HepG2 (cell line): ENCODE data around the gene MOCS1. TPM values are rescaled to one million over a fixed set of nuclear protein-coding genes. Genes with fewer than 3 reads are reported as not detected.

ENCODE experiments used
- ATAC-seq: fragments of 200-7000 bp; cut with Tn5 transposase; 3 replicates; pipeline ENCODE4 v1.9.1; 2020; ENCODE audit warnings: mild to moderate bottlenecking, moderate library complexity
- BruUV-seq: library from RNA; stranded (reverse); fragments of 400-500 nt; replicated peaks from 2 replicates; lab custom pipeline; 2021; lab: Mats Ljungman, UMichigan
- CTCF ChIA-PET: fragments of 300-600 bp; formaldehyde crosslinking; extraction: SDS; loops from one replicate; lab custom pipeline; 2021; ENCODE audit warnings: low total read pairs, inconsistent platforms, low intra/inter-chr PET ratio; lab: Yijun Ruan, JAX
- POLR2A ChIA-PET: fragments of 350-600 bp; sonication (Branson Sonifier 250); formaldehyde crosslinking; loops from one replicate; lab custom pipeline; 2020; ENCODE audit warnings: antibody characterized with exemption, inconsistent platforms; lab: Yijun Ruan, JAX
- DNase-seq: peaks from one replicate; pipeline ENCODE4 v3.0.0-alpha.2; 2015; ENCODE audit warnings: low spot score
- FAIRE-seq: peaks from 3 replicates; lab custom pipeline; 2011; peaks lifted over from hg19 to GRCh38; lab: Jason Lieb, UNC
- H2AFZ ChIP-seq: one replicate; pipeline ENCODE4 v1.6.1; 2011; ENCODE audit warnings: low read length, inconsistent platforms
- H3K27ac ChIP-seq: fragments of 300-600 bp; 3 replicates; pipeline ENCODE4 v1.8.0; 2011; ENCODE audit warnings: mixed run types, mild to moderate bottlenecking, mixed read lengths, low read length, inconsistent platforms; ENCODE audit not compliant: insufficient read depth; ENCODE audit errors: extremely low read length
- H3K27me3 ChIP-seq, 2 experiments: fragments of 200-600 bp in 1 of 2; 2 replicates in 1 of 2; 3 replicates in 1 of 2; pipeline versions ENCODE4 v1.6.0 to v1.8.0; 2011; ENCODE audit warnings: low read length in 2 of 2, mild to moderate bottlenecking in 2 of 2, moderate library complexity in 2 of 2, inconsistent platforms in 1 of 2; ENCODE audit not compliant: insufficient read depth in 2 of 2, control insufficient read depth in 1 of 2
- H3K36me3 ChIP-seq, 2 experiments: fragments of 200-600 bp in 1 of 2; replicated peaks in 1 of 2; 2 replicates in 1 of 2; 3 replicates in 1 of 2; pipeline versions ENCODE4 v1.5.1 to v1.8.0; 2011; ENCODE audit warnings: low read length in 2 of 2, inconsistent platforms in 1 of 2; ENCODE audit not compliant: insufficient read depth in 2 of 2, control insufficient read depth in 1 of 2
- H3K4me1 ChIP-seq: 2 replicates; pipeline ENCODE4 v1.5.1; 2012; ENCODE audit warnings: low read length, inconsistent platforms; ENCODE audit not compliant: insufficient read depth
- H3K4me2 ChIP-seq: 2 replicates; pipeline ENCODE4 v1.6.0; 2011; ENCODE audit warnings: low read depth, low read length, inconsistent platforms
- H3K4me3 ChIP-seq, 3 experiments: fragments of 200-600 bp in 1 of 3; sonication (generic), shearing (Covaris generic) in 1 of 3; replicated peaks in 1 of 3; 2 replicates each; pipeline ENCODE4 v1.5.1; 2011 to 2016; ENCODE audit warnings: low read length in 3 of 3, inconsistent platforms in 2 of 3, low read depth in 2 of 3, mild to moderate bottlenecking in 2 of 3, control low read depth in 1 of 3, mixed read lengths in 1 of 3; ENCODE audit not compliant: insufficient read depth in 1 of 3
- H3K79me2 ChIP-seq: one replicate; pipeline ENCODE4 v1.6.1; 2011; ENCODE audit warnings: low read length, inconsistent platforms; ENCODE audit not compliant: insufficient read depth
- H3K9ac ChIP-seq: 2 replicates; pipeline ENCODE4 v1.6.0; 2011; ENCODE audit warnings: mild to moderate bottlenecking, low read depth, low read length, inconsistent platforms; ENCODE audit not compliant: insufficient read depth
- H3K9me3 ChIP-seq: 2 replicates; pipeline ENCODE4 v1.5.1; 2012; ENCODE audit warnings: mild to moderate bottlenecking, low read length
- H4K20me1 ChIP-seq: 2 replicates; pipeline ENCODE4 v1.6.0; 2011; ENCODE audit warnings: inconsistent platforms, mild to moderate bottlenecking, low read length, moderate library complexity; ENCODE audit not compliant: insufficient read depth
- CREB1 ChIP-seq, 2 experiments: fragments of 450-650 bp in 1 of 2; IDR thresholded peaks; 2 replicates each; pipeline ENCODE4 v1.6.1; 2016 to 2017; ENCODE audit warnings: control low read depth in 1 of 2, mild to moderate bottlenecking in 1 of 2, missing compliant biosample characterization in 1 of 2, missing genetic modification characterization in 1 of 2
- HNRNPUL1 ChIP-seq: fragments of 200-400 bp; formaldehyde crosslinking; IDR thresholded peaks from 2 replicates; pipeline ENCODE4 v1.6.1; 2017; ENCODE audit warnings: low read depth, mild to moderate bottlenecking, low read length, moderate library complexity
- HOXA3 ChIP-seq: sonication (generic); formaldehyde crosslinking; IDR thresholded peaks from 2 replicates; pipeline ENCODE4 v1.5.0; 2020; ENCODE audit warnings: missing genetic modification reagents
- U2AF2 ChIP-seq: fragments of 200-400 bp; formaldehyde crosslinking; IDR thresholded peaks from 2 replicates; pipeline ENCODE4 v1.6.1; 2017; ENCODE audit warnings: low read depth, mild to moderate bottlenecking, low read length
- ZBTB42 ChIP-seq: sonication (generic); formaldehyde crosslinking; IDR thresholded peaks from 2 replicates; pipeline ENCODE4 v1.5.0; 2020; ENCODE audit warnings: mild to moderate bottlenecking, missing genetic modification reagents
- ZKSCAN1 ChIP-seq: fragments of 150-350 bp; IDR thresholded peaks from 2 replicates; pipeline ENCODE4 v1.6.1; 2014; ENCODE audit warnings: low read length
- ZNF207 ChIP-seq: fragments of 450-650 bp; IDR thresholded peaks from 2 replicates; pipeline ENCODE4 v1.6.1; 2016; ENCODE audit warnings: antibody characterized with exemption, borderline replicate concordance
- ZNF3 ChIP-seq: IDR thresholded peaks from 2 replicates; pipeline ENCODE4 v1.7.0; 2017; ENCODE audit warnings: inconsistent platforms
- ZNF432 ChIP-seq: sonication (generic); formaldehyde crosslinking; IDR thresholded peaks from 2 replicates; pipeline ENCODE4 v1.5.0; 2020; ENCODE audit warnings: missing genetic modification reagents, mild to moderate bottlenecking, borderline replicate concordance
- ZNF557 ChIP-seq: sonication (generic); formaldehyde crosslinking; IDR thresholded peaks from 2 replicates; pipeline ENCODE4 v1.4.0; 2020; ENCODE audit warnings: missing genetic modification reagents
- ZNF567 ChIP-seq: sonication (generic); formaldehyde crosslinking; IDR thresholded peaks from 2 replicates; pipeline ENCODE4 v1.8.1; 2023; ENCODE audit warnings: mild to moderate bottlenecking, missing genetic modification reagents, borderline replicate concordance
- ZNF609 ChIP-seq: sonication (generic); formaldehyde crosslinking; IDR thresholded peaks from 2 replicates; pipeline ENCODE4 v1.4.0; 2020; ENCODE audit warnings: mild to moderate bottlenecking, missing genetic modification reagents, borderline replicate concordance
- WGBS: methylation state at CpG from one replicate; pipeline ENCODE4 v1.1.6; 2017; ENCODE audit warnings: low lambda C conversion rate; 5-methylcytosine and 5-hydroxymethylcytosine counted together
- in situ Hi-C: cut with HindIII; loops from 2 replicates; pipeline ENCODE4 v1.10.0; 2017; ENCODE audit warnings: low pct_unique_long_range_greater_than_20kb; ENCODE audit not compliant: extremely low pct_ligation_motif_present
- intact Hi-C: fragments of 100-400 bp; cut with micrococcal nuclease; formaldehyde crosslinking; loops from one replicate; pipeline ENCODE4 v1.10.0; 2022; ENCODE audit not compliant: unreplicated experiment
- polyA plus RNA-seq, 8 experiments: library from polyadenylated mRNA; depleted of rRNA in 3 of 8; stranded (reverse) in 7 of 8; unstranded in 1 of 8; fragments of >200 nt; fragmentation: Illumina TruSeq in 4 of 8; extraction: Trizol in 4 of 8; gene quantifications; 2 replicates each; pipeline versions ENCODE4 v1.2.1 to v1.2.3, GENCODE V29; 2011 to 2016; ENCODE audit warnings: low read depth in 4 of 8, missing spikeins in 1 of 8, mixed read lengths in 1 of 8; ENCODE audit not compliant: insufficient read depth in 1 of 8
- total RNA-seq, 5 experiments: library from RNA; depleted of rRNA; stranded (reverse); fragments of >200 nt; fragmentation: Illumina TruSeq; extraction: Trizol; gene quantifications; 2 replicates each; pipeline ENCODE4 v1.2.3, GENCODE V29; 2016; ENCODE audit warnings: low read depth in 1 of 5
- TF ChIP-seq, protein P1 (sequence below): conservative IDR thresholded peaks from 2 replicates; pipeline ENCODE4 v1.6.1; 2018; ENCODE audit warnings: missing genetic modification reagents

Gene MOCS1
- total and polyA plus RNA-seq, 2 of the 13 experiments (the other 11 are each of a cell fraction or from before 2014, with no cell fraction given) = 5.3 to 11.7 TPM

- intact Hi-C loops (no loop called here), in situ Hi-C loops (no loop called here)
- no peaks in the 10 kb centered on the region for H3K9me3 ChIP-seq
- WGBS = 96% methylated on average over 3 of the region's 3 CpGs
- FAIRE-seq = no peak
- H3K4me3 ChIP-seq = no peak overlapping the region
- no peak overlapping the region for H2AFZ ChIP-seq
- H3K27me3 ChIP-seq = no peaks in the 10 kb centered on the region
- ChIA-PET CTCF (no interaction called here), POLR2A (no interaction called here)
- TF ChIP-seq ZKSCAN1 (0 out of 2 replicates have a peak, but pooled peaks have one; percentile 22), HNRNPUL1 (no peak), ZNF3 (CRISPR knock-in tag) (peak; percentile 92)
- peaks cover 9 to 25% of the 10 kb centered on the region in 2 experiments; a peak in 4 of 5 replicates for H3K36me3 ChIP-seq
- no peak for DNase-seq
- H3K9ac ChIP-seq = no peak overlapping the region
- no peaks in the 10 kb centered on the region for H4K20me1 ChIP-seq
- no peak for ATAC-seq
- no TSS peak for BruUV-seq
- no peak overlapping the region for H3K27ac ChIP-seq
- peaks cover 7% of the 10 kb centered on the region; the same call in 1 of the 2 replicates for H3K4me1 ChIP-seq
- H3K4me2 ChIP-seq = no peak overlapping the region
- no peaks in the 10 kb centered on the region for H3K79me2 ChIP-seq
Observed at GRCh38 chr6:39914239-39914638, 20.0 kb downstream of the MOCS1 start.

GRCh38 chr6:39913391-39913916 is 20.8 kb downstream of the MOCS1 start:
- WGBS = 96% methylated on average over 12 of the region's 12 CpGs
- peaks cover 9 to 25% of the 10 kb centered on the region in 2 experiments; a peak in 4 of 5 replicates for H3K36me3 ChIP-seq
- H3K4me2 ChIP-seq = no peak overlapping the region
- in situ Hi-C loops = no loop called here
- no peak overlapping the region for H2AFZ ChIP-seq
- no peak overlapping the region for H3K27ac ChIP-seq
- no peaks in the 10 kb centered on the region for H3K79me2 ChIP-seq
- H4K20me1 ChIP-seq = no peaks in the 10 kb centered on the region
- ATAC-seq (no peak), FAIRE-seq (no peak), DNase-seq (no peak)
- no peaks in the 10 kb centered on the region for H3K9me3 ChIP-seq
- H3K27me3 ChIP-seq = no peaks in the 10 kb centered on the region
- peaks cover 6% of the 10 kb centered on the region; the same call in 1 of the 2 replicates for H3K4me1 ChIP-seq
- intact Hi-C loops = no loop called here
- H3K4me3 ChIP-seq = no peak overlapping the region
- ChIA-PET CTCF (no interaction called here), POLR2A (no interaction called here)
- no TSS peak for BruUV-seq
- no peak overlapping the region for H3K9ac ChIP-seq
- no peak for TF ChIP-seq U2AF2
- TF ChIP-seq, protein P1, sequence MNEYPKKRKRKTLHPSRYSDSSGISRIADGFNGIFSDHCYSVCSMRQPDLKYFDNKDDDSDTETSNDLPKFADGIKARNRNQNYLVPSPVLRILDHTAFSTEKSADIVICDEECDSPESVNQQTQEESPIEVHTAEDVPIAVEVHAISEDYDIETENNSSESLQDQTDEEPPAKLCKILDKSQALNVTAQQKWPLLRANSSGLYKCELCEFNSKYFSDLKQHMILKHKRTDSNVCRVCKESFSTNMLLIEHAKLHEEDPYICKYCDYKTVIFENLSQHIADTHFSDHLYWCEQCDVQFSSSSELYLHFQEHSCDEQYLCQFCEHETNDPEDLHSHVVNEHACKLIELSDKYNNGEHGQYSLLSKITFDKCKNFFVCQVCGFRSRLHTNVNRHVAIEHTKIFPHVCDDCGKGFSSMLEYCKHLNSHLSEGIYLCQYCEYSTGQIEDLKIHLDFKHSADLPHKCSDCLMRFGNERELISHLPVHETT (CRISPR knock-in tag) = no peak
- TF ChIP-seq ZNF432 (CRISPR knock-in tag) = no peak
- no peak for TF ChIP-seq ZNF567 (CRISPR knock-in tag)
- no peak for TF ChIP-seq ZNF557 (CRISPR knock-in tag)
- TF ChIP-seq ZNF207 = no peak
- TF ChIP-seq ZBTB42 (CRISPR knock-in tag) = no peak
- TF ChIP-seq ZNF609 (CRISPR knock-in tag) = no peak
- TF ChIP-seq CREB1 (IDR thresholded peaks at IDR 0.05) = no peak
- no peak for TF ChIP-seq CREB1 (CRISPR knock-in tag; IDR thresholded peaks at IDR 0.05)
- TF ChIP-seq HOXA3 (CRISPR knock-in tag) = no peak
